Suprapubic skin (tissue), 3 donors: ENCODE data around the gene PRKN.

Experiments
- EP300 ChIP-seq: sonication (generic); formaldehyde crosslinking; IDR thresholded peaks from one replicate; pipeline ENCODE4 v1.6.1; 2017; ENCODE audit warnings: antibody characterized with exemption
- POLR2A ChIP-seq, 2 donors: fragments of 450-650 bp; IDR thresholded peaks; one replicate each; pipeline ENCODE4 v1.6.1; 2017; ENCODE audit warnings: antibody characterized with exemption in 2 of 2, mild to moderate bottlenecking in 2 of 2, moderate library complexity in 2 of 2
- TF ChIP-seq, protein P1 (sequence below), 2 donors: fragments of 200-600 bp in 1 of 2; fragments of 450-650 bp in 1 of 2; sonication (generic) in 1 of 2; IDR thresholded peaks; one replicate each; pipeline ENCODE4 v1.5.1; 2016 to 2019; ENCODE audit warnings: antibody characterized with exemption in 2 of 2, mild to moderate bottlenecking in 1 of 2, moderate library complexity in 1 of 2

DNA sequence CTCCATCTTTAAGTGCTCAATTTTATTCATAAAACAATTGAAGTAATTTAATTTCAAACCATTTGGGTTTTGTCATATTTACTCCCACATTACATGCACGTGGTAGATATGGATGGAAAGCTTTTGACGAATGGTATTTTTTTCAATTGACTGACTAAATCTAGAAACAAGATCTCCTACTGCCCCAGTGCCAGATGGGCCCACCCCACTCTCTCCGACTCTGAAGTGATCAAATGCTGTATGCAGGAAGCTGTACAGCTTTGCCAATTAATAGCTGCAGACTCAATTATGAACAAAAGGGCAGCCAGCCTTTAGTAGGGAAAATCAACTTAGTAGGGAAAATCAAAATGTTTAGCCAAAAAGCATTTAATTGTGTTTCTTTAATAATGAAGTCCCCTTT lies 46.4 kb upstream of the PRKN start:
- TF ChIP-seq, protein P1, sequence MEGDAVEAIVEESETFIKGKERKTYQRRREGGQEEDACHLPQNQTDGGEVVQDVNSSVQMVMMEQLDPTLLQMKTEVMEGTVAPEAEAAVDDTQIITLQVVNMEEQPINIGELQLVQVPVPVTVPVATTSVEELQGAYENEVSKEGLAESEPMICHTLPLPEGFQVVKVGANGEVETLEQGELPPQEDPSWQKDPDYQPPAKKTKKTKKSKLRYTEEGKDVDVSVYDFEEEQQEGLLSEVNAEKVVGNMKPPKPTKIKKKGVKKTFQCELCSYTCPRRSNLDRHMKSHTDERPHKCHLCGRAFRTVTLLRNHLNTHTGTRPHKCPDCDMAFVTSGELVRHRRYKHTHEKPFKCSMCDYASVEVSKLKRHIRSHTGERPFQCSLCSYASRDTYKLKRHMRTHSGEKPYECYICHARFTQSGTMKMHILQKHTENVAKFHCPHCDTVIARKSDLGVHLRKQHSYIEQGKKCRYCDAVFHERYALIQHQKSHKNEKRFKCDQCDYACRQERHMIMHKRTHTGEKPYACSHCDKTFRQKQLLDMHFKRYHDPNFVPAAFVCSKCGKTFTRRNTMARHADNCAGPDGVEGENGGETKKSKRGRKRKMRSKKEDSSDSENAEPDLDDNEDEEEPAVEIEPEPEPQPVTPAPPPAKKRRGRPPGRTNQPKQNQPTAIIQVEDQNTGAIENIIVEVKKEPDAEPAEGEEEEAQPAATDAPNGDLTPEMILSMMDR (IDR thresholded peaks at IDR 0.05): no peak
- TF ChIP-seq POLR2A (IDR thresholded peaks at IDR 0.05) (no peak), EP300 (no peak)
